GM18867 (cell line): ENCODE measurements around the gene FSIP1.

ENCODE experiments used
- ATAC-seq: cut with Tn5 transposase; IDR thresholded peaks from one replicate; pipeline ENCODE4 v1.9.1; 2021; ENCODE audit warnings: mild to moderate bottlenecking, moderate library complexity; ENCODE audit not compliant: unreplicated experiment

Gene FSIP1

DNA sequence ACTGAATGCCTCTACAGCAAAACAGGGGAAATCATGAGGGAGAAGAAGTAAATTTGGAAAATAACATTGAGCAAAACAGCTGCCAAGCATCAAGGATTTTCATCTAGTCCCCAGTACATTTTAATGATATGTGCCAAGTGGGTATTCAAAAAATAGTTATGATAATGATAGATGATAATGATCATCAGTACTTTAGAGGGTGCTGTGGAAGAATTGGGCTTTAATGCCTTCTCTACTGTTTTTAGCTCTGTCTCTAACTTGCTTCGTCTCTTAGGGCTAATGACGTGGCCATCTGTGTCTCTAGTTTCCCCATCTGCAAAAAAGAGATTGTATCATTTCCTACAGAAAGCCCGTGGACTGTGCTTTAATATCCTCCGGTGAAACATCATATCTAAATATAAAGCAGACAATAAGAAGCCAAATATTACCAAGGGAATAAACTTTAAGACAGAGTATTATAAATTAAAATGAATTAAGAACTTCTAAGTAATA lies 10.2 kb upstream of the FSIP1 start:
- no peak for ATAC-seq

DNA sequence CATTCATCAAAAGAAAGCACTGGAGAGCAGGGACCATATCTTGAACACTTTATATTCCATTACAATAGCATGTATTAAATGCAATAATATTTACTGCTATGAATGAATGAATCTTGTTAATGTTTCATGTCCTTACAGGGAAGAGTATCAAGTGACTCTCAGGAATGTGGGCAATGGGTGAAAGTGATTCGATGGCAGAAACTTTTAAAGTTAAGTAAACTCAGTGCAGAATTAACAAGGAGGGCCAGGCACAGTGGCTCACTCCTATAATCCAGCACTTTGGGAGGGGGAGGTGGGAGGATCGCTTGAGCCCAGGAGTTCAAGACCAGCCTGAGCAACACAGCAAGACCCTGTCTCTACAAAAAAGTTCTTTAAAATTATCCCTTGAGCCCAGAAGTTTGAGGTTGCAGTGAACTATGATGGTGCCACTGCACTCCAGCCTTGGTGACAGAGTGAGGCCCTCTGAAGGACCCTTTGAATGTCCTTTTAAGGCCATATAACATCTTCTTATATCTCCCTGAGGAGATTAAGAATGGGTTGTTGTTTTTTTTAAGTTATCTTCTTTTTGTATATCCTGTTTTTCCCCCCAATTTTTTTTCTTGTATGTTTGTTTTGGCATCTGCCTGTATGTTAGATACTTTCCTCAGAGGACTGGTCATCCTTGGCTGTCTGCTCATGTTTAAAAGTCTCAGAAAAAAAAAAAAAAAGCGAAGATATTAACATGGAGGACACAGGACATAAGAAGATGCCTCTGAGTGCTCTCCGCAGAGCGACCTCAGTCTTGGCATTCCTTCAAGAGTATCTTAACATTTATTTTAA lies 9.6 kb upstream of the FSIP1 start:
- ATAC-seq = no peak

DNA sequence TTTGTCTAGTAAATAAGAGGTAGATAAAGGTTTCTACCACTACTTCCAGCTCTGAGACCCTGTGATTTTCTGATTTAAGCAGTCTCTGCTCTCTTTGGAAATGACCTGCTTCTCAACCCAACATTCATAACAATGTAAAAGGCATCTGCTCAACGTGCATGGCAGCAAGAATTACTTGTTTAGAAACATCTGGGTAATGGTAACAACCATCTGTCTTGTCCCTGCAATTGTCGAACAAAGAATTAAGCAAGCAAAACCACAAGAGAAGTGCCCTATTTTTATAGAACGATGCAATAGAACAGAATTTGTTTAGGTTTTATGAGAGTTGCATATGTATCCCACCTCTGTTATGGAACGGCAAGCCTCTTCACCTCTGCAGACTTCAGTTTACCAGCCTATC lies 7.1 kb upstream of the FSIP1 start:
- no peak for ATAC-seq

DNA sequence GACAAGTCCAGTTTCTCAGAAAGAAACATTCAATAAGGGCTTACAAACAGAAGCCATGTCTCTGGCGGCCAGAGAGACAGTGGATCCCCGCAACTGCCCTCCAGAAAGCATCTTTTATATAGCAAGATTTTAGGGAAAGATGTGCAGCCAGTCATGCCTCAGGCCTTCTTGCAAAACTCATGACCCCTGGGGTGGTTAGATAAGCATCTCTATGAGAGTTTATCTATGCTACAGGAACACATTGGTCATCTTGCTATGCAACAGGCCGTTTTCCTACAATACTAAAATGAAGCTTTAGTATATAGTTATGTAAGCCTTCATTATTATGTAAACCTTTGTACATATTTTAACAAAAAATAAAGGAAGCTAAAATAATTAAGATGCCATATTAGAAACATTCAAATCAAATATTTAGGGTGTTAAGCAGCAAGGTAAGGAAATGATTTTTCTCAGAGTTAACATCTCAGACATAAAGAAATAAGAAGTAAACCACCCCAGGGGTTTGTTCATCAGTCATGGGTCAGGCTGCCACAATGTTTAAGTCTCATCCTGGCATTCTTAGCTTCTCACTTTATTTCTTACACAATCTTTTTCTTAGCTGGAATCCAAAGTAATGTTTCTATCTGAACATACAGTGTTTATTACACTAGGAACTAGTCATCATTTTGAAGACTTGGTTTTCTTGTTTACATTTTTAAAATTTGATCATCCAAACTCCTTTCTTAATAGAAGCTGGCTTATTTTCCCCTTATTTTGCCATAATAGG lies 6.3 kb upstream of the FSIP1 start:
- no peak for ATAC-seq

DNA sequence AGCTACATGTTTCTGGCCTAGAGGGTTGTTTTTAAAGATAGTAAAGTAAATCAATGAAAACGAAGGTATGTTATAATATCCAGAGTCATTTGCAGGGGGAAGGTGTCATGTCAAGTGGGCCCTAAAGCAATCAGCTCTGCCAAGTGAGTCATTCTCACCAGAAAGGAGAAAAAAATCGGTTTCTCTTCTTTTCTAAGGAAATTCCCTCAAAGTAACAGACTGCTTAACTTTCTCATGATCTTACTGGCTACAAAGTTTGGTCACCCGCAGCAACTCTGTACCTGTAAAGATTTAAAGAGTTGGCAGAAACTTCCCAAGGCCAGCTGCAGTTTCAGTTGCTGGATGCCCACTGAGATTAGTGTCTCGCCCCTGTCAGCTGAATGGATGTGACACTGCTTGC lies 5.5 kb upstream of the FSIP1 start:
- ATAC-seq = peak; percentile 42

DNA sequence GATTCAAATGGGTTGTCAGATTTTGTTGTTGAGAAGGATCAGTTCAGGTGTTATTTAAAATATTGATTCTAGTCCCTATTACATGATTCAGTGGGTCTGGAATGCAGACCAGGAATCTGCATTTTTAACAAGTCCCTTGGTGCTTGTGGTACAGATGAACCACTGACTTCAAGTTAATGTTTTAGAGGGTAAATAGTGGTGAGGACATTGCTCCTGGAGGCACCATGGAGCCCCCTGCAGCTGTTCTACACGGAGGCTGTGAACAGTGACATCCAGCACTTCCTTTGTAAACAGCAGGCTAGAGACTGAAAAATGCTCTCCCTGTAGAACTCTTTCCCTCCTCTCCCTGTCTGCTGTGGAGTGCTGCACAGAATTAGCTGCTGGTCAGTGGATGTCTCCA lies 4.8 kb upstream of the FSIP1 start:
- ATAC-seq = no peak

DNA sequence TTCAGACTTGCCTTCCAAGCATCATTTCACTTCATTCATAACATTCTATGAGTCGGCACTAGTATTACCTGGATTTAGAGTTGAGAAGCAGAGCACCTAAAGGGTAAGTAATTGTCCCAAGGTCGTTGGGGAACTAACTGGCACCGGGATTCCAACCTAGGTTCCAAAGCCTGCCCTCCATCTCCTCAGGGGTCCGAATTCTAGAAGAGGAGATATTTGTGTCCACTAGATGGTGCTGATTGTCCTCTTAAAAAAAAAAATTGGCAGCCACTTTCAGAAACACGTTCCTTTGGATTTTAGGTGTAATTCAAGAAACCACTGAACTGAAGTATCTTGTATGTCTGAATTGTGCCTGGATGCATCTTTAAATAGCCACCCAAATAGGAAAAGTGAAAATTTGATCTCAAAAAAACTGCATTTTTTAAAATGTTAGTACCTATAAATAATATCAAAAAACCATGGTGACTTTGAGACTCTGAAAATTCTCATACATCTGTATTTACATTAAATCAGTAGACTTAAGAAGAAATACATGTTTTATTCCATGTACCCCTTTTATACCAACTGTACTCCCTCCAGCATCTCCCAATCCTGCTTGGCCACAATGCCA lies 3.9 kb upstream of the FSIP1 start:
- no peak for ATAC-seq

DNA sequence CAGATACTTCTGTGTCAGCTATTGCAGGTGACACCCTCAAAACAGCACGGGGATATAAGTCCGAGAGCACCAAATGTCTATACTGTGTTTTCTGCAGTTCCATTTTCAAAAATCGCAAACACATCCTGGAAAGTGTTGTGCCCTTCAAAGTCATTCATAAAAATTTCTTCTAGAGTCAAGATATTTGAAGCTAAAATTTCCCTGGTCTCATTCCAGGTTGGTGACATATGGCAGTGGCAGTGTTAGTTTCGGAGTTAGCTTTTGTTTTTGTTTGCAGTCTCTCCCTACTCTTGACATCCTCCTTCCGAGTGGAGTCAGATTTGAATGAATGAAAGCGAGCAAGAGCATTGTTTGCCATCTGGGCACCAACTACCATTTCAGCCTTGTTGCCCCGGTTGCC lies 3.2 kb upstream of the FSIP1 start:
- ATAC-seq = no peak

DNA sequence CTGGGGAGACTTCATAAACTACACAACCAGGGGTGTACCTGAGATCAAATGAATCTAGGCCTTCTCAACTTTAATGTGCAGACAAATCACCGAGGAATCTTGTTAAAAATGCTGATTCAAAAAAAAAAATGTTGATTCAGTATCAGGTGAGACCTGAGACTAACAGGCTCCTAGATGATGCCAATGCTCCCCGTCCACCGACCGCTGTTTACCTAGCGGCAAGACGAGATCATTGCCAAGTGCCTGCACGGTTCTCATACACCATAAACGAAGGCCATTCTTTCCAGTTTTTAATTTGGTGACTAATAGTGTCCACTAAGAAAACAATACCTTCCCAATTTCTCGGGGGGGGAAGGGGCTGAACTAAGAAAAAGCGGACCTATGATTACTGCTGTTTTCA lies 2.5 kb upstream of the FSIP1 start:
- no peak for ATAC-seq

DNA sequence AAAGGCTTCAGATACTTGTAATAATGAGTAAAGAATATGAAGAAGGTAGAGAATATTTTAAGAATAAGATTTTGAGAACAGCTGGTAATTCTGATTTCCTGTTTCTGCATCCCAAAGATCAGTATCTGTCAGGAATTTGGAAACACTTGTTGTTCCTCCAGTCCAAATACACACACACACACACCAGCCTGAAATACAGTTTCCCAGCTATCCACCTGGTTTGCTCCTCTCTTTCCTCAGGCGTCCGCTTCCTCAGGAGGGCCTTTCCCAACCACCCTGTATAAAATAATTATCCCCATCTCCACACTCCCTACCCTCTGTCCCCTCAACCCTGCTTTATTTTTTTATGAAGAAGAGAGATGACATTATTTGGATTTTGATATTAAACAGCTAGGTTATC lies 2.0 kb upstream of the FSIP1 start:
- ATAC-seq = no peak

DNA sequence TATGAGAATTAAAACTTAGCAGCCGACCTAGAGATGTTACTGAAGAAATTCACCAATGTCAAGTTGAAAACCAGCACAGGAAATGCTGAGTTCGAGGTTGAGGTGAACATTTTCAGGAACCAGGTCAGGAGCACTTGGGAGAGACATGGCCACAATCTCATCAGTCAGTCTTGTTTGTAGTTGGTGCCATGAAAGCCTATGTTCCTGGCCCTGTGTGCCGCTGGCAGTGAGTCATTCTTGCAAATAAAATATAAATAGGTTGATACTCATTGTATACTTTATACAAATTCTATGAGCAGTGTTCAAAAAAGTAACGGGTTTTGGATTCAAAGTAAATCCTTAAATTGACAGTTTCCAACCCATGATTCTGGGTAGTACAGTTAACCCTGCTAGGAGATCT lies 1.5 kb upstream of the FSIP1 start:
- no peak for ATAC-seq

DNA sequence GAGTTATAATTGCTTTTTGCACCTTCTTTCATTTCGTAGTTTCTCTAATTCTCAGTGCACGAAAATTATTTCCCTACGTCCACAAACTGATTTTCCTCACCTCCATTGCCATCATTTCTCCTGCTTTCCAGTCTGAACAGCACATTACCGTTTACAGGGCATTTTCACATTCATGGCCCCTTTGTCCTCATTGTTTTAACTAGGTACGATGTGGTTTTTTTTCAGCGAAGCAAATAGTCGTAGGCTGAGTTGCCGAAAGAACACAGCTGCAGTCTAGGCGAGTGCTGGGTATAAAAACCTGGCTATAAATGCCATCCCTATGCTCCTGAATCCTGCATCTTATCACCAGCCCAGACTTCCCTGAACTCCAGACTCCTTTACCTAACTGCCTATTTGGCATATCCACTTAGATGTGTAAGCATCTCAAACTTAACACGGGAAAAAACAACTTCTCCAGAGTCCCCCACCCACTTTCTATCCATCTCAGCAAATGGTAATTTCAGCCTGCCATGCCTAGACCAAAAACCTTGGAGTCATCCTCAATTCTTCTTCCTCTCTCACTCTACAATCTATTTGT lies 691 bp upstream of the FSIP1 start:
- no peak for ATAC-seq

DNA sequence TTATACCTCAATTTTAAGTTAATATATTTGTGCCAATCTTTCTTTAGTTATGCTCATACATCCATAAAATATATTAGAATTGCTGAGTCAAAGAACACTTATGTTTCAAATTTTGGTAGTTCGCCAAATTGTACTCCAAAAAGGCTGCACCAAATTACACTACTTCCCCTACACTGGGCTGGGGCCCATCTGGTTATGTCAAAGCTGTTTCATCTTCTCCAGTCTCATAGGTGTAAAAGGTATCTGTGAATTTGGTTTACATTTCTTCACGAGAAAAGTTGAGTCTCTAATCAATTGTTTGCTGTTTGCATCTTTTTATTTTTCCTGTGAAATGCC lies 706 bp downstream of the FSIP1 start:
- ATAC-seq = no peak

DNA sequence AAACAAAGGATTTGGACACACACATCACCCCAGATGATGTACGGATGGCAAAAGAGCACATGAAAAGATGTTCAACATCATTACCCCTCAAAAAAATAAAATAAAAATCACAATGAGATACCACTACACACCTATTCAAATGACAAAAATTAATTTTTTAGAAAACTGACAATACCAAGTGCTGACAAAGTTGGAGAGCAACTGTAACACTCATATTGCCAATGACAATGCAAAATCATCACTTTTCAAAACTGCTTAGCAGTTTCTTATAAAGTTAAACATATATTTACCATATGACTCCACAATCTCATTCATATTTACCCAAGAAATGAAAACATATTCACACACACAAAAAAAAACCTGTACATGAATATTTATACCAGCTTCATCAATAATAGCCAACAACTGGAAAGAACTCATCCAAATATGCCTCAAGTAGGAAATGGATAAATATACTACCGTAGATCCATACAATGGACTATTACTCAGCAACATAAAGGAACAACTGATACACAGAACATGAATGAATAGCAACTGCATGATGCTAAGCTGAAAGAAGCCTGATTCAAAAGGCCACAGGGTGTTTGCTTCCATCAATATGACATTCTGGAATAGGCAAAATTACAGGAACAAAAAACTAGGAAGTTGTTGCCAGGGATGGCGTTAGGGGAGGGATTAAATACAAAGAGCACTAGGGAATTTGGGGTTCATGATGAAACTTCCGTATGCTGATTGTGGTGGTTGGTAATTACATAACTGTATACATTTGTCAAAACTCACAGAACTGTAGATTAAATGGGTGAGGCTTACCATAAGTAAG lies 1.3 kb downstream of the FSIP1 start:
- ATAC-seq = no peak

DNA sequence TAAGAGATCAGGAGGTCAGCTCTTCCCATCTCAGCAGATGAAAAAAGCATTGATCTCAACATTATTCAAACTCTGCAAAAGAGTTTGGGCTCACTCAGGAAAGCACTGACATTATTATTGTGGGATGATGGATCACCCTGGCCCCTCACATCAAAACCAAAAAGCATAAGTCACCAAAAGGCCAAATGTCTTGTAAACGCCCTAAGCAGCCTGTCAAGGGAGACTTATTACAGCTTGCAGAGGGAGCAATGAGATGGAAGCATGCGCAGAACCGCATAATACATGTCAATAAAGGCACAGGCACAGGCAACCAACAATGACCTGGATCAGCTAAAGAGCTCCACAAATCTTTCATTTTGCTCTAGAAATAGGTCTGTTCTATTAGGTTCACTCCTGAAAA lies 4.6 kb downstream of the FSIP1 start:
- ATAC-seq = no peak

DNA sequence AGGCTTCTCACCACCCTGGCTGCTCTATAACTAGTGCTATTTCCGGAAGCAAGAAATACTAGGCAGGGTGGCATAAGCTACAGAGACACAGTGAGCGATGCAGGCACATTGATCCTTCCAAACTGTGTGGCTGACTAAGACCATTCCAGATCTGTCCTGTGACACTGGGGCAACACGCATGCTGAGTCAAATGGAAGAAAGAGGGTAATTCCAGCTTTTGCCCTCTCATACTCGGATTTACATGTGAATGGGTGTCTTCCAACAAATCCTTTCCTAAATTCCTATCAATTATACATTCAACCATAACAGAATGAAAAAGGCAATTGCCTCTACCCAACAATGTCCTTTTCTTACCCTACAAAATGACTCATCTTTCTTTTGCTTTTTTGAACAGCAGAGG lies 5.1 kb downstream of the FSIP1 start:
- no peak for ATAC-seq

DNA sequence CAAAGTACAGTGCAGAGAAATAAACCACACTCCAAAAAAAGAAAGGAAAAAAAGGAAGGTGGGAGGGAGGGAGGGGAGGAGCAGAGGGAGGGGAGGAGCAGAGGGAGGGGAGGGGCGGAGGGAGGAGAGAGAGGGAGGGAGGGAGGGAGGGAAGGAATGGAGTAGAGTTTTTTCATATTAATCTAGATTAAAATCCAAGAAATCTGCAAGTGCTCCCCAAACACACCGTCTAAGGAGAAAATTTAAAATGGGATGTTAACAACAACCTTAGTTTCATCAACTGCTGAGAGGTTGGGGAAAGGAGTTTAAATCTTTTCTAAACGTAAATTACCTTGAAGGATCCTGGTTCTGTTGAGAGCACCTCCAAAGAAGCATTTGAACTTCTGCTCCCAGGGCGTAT lies 6.6 kb downstream of the FSIP1 start:
- no peak for ATAC-seq

DNA sequence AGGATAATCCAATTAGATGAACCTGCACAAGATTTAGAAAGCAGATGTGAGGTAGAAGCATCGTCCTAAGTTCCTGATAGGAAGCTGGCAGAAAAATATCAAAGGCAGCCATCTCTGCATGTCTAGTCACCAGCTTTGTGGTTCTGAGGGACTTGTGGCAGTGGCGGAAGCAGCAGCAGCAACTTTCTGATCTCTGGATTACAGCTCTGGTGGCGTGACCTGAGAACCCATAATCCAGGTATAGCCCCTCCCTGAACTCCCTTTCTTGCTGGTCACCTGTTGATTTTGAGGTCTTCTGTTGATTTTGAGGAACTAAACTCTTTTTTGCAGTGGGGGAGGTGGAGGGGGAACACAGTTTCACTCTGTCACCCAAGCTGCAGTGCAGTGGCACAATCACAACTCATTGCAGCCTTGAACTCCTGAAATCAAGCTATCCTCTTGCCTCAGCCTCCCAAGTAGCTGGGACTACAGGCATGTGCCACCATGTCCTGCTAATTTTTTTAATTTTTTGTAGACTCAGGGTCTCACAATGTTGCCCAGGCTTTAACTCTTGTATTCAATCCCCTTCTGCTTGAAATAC lies 7.9 kb downstream of the FSIP1 start:
- no peak for ATAC-seq

DNA sequence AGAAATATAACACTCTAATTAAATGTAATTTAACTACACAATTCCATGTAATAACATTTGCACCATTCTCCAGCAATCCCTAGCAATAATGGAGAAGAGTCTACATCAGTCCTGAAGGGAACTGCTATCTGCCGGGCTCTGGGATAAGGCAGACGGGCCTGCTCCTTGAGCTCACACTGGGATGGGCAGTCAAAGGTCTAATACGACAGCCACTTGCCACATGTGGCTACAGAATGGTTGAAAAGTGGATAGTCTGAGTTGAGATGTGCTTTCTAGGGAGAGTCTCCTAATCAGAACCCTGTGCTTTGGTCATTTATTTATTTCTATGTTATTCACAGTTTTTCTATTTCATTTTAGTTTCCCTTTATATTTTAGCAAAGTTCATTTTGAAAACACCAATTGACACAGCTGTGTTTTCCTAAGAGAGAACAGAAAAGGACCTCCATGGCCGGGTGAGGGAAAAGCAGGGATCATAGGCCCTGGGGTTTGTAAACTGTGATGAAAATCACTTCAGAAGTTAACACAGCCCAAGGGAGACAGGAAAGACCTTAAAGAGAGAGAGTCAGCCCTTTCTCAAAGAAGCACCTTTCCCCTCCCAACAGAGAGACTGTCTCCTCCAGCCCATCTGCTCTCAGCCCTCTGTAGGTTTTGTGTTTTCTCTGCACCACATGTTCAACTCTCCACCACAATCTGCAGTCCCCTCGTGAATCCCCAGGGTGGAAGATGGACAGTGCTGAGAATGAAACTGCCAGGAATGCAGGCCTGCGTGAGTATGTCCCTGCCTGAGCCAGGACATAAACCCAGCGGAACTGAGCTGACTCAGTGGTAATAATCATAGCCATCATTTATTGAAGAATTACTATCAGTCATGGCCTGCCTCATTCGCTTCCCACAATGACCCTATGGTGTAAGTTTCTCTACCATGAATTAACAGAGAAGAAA lies 11.6 kb downstream of the FSIP1 start:
- no peak for ATAC-seq
